OCI-LY1 (cell line): Measurements from ENCODE around the gene TRIP13.

Experiments used
- EZH2 ChIP-seq: fragments of 200-600 bp; sonication (generic), shearing (Covaris generic); IDR thresholded peaks from 2 replicates; pipeline ENCODE4 v1.8.0; 2017; ENCODE audit warnings: borderline replicate concordance, mixed run types, mild to moderate bottlenecking, antibody characterized with exemption, low read length, moderate library complexity, mixed read lengths
- TF ChIP-seq, protein P1 (sequence below): fragments of 200-600 bp; sonication (generic), shearing (Covaris generic); IDR thresholded peaks from 2 replicates; pipeline ENCODE4 v1.5.1; 2017; ENCODE audit warnings: mild to moderate bottlenecking, antibody characterized with exemption, low read length, moderate library complexity, mixed read lengths

- TF ChIP-seq EZH2: no peak
- TF ChIP-seq, protein P1, sequence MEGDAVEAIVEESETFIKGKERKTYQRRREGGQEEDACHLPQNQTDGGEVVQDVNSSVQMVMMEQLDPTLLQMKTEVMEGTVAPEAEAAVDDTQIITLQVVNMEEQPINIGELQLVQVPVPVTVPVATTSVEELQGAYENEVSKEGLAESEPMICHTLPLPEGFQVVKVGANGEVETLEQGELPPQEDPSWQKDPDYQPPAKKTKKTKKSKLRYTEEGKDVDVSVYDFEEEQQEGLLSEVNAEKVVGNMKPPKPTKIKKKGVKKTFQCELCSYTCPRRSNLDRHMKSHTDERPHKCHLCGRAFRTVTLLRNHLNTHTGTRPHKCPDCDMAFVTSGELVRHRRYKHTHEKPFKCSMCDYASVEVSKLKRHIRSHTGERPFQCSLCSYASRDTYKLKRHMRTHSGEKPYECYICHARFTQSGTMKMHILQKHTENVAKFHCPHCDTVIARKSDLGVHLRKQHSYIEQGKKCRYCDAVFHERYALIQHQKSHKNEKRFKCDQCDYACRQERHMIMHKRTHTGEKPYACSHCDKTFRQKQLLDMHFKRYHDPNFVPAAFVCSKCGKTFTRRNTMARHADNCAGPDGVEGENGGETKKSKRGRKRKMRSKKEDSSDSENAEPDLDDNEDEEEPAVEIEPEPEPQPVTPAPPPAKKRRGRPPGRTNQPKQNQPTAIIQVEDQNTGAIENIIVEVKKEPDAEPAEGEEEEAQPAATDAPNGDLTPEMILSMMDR: no peak
Observed at GRCh38 chr5:872301-872700, 20.4 kb upstream of the TRIP13 start.
